Measurements from ENCODE around the gene ENTPD6.

Gene ENTPD6

DNA sequence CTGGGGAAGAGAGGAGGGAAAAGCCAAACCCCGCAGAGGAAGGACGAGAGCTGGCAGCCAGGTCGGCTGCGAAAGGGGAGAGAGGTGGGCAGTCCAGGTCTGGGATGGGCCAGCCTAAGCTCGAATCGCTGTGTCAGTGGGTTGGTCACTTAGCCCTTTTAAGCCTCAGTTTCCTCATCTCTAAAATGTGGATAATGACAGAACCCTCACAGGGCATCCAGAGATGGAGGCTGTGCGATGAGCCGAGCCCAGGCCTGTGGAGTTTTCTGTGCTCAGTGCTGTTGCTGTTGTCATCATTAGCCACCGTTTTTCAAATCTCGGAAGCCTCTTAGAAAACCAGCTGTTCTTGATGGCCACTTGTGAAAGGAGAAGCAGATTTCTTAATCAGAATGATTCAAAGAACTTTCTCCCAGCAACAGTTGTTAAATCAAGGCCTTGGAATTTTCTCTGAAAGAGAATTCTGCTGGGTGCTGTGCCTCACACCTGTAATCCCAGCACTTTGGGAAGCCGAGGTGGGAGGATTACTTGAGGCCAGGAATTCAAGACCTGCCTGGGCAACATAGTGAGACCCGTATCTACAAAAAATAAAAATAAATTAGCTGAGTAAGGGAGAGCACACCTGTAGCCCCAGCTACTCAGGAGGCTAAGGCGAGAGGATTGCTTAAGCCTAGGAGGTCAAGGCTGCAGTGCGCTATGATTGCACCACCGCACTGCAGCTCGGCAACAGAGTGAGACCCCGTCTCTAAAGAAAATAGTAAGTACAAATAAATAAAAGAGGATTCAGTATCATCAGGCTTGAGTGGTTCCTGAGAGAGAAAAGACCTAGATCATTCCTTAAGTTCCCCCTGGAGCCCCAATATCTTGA is 46.3 kb upstream of the ENTPD6 start:
- ATAC-seq: no peak
- TF ChIP-seq, protein P1, sequence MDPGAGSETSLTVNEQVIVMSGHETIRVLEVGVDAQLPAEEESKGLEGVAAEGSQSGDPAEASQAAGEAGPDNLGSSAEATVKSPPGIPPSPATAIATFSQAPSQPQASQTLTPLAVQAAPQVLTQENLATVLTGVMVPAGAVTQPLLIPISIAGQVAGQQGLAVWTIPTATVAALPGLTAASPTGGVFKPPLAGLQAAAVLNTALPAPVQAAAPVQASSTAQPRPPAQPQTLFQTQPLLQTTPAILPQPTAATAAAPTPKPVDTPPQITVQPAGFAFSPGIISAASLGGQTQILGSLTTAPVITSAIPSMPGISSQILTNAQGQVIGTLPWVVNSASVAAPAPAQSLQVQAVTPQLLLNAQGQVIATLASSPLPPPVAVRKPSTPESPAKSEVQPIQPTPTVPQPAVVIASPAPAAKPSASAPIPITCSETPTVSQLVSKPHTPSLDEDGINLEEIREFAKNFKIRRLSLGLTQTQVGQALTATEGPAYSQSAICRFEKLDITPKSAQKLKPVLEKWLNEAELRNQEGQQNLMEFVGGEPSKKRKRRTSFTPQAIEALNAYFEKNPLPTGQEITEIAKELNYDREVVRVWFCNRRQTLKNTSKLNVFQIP (CRISPR knock-in tag; IDR thresholded peaks at IDR 0.05; ENCODE audit: borderline replicate concordance, low read depth): no peak
- no peak for TF ChIP-seq GLIS3 (CRISPR knock-in tag; IDR thresholded peaks at IDR 0.05)
- no peak for TF ChIP-seq ZFP3 (CRISPR knock-in tag; IDR thresholded peaks at IDR 0.05)
- TF ChIP-seq, protein P2, sequence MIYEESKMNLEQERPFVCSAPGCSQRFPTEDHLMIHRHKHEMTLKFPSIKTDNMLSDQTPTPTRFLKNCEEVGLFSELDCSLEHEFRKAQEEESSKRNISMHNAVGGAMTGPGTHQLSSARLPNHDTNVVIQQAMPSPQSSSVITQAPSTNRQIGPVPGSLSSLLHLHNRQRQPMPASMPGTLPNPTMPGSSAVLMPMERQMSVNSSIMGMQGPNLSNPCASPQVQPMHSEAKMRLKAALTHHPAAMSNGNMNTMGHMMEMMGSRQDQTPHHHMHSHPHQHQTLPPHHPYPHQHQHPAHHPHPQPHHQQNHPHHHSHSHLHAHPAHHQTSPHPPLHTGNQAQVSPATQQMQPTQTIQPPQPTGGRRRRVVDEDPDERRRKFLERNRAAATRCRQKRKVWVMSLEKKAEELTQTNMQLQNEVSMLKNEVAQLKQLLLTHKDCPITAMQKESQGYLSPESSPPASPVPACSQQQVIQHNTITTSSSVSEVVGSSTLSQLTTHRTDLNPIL (CRISPR knock-in tag; IDR thresholded peaks at IDR 0.05; ENCODE audit: low read depth): no peak
- TF ChIP-seq, protein P3, sequence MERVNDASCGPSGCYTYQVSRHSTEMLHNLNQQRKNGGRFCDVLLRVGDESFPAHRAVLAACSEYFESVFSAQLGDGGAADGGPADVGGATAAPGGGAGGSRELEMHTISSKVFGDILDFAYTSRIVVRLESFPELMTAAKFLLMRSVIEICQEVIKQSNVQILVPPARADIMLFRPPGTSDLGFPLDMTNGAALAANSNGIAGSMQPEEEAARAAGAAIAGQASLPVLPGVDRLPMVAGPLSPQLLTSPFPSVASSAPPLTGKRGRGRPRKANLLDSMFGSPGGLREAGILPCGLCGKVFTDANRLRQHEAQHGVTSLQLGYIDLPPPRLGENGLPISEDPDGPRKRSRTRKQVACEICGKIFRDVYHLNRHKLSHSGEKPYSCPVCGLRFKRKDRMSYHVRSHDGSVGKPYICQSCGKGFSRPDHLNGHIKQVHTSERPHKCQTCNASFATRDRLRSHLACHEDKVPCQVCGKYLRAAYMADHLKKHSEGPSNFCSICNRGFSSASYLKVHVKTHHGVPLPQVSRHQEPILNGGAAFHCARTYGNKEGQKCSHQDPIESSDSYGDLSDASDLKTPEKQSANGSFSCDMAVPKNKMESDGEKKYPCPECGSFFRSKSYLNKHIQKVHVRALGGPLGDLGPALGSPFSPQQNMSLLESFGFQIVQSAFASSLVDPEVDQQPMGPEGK (CRISPR knock-in tag; IDR thresholded peaks at IDR 0.05; ENCODE audit: borderline replicate concordance): no peak
- TF ChIP-seq, protein P4, sequence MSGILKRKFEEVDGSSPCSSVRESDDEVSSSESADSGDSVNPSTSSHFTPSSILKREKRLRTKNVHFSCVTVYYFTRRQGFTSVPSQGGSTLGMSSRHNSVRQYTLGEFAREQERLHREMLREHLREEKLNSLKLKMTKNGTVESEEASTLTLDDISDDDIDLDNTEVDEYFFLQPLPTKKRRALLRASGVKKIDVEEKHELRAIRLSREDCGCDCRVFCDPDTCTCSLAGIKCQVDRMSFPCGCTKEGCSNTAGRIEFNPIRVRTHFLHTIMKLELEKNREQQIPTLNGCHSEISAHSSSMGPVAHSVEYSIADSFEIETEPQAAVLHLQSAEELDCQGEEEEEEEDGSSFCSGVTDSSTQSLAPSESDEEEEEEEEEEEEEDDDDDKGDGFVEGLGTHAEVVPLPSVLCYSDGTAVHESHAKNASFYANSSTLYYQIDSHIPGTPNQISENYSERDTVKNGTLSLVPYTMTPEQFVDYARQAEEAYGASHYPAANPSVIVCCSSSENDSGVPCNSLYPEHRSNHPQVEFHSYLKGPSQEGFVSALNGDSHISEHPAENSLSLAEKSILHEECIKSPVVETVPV (CRISPR knock-in tag; IDR thresholded peaks at IDR 0.05): no peak

DNA sequence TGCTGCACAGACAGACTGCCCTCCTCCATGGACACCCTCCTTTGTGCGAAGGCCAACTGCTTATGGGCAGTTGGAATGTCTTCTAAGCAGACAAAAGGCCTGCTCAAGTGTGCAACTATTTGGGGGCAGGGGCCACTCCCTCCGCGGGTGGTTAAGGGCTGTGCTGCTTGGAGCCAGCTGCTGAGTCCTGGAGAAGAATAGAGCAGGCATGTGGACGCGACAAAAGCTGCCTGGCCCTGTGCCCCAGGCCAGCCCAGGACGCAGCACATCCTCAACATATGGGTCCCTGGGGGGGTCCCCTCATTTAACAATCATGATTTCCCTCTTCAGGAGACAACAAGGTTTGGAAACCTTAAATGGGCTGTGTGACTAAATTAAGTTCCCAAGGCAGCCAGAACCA is 45.5 kb upstream of the ENTPD6 start:
- no peak for ATAC-seq
- TF ChIP-seq, protein P5, sequence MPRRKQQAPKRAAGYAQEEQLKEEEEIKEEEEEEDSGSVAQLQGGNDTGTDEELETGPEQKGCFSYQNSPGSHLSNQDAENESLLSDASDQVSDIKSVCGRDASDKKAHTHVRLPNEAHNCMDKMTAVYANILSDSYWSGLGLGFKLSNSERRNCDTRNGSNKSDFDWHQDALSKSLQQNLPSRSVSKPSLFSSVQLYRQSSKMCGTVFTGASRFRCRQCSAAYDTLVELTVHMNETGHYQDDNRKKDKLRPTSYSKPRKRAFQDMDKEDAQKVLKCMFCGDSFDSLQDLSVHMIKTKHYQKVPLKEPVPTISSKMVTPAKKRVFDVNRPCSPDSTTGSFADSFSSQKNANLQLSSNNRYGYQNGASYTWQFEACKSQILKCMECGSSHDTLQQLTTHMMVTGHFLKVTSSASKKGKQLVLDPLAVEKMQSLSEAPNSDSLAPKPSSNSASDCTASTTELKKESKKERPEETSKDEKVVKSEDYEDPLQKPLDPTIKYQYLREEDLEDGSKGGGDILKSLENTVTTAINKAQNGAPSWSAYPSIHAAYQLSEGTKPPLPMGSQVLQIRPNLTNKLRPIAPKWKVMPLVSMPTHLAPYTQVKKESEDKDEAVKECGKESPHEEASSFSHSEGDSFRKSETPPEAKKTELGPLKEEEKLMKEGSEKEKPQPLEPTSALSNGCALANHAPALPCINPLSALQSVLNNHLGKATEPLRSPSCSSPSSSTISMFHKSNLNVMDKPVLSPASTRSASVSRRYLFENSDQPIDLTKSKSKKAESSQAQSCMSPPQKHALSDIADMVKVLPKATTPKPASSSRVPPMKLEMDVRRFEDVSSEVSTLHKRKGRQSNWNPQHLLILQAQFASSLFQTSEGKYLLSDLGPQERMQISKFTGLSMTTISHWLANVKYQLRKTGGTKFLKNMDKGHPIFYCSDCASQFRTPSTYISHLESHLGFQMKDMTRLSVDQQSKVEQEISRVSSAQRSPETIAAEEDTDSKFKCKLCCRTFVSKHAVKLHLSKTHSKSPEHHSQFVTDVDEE (CRISPR knock-in tag; IDR thresholded peaks at IDR 0.05): no peak
- TF ChIP-seq, protein P2 (CRISPR knock-in tag; IDR thresholded peaks at IDR 0.05; ENCODE audit: low read depth): no peak
- TF ChIP-seq ZFP30 (CRISPR knock-in tag; IDR thresholded peaks at IDR 0.05) (no peak), GLIS3 (CRISPR knock-in tag; IDR thresholded peaks at IDR 0.05) (no peak), PPARA (CRISPR knock-in tag; IDR thresholded peaks at IDR 0.05; ENCODE audit: borderline replicate concordance) (no peak), RARB (CRISPR knock-in tag; IDR thresholded peaks at IDR 0.05) (no peak), ZC3H10 (CRISPR knock-in tag; IDR thresholded peaks at IDR 0.05) (no peak)

DNA sequence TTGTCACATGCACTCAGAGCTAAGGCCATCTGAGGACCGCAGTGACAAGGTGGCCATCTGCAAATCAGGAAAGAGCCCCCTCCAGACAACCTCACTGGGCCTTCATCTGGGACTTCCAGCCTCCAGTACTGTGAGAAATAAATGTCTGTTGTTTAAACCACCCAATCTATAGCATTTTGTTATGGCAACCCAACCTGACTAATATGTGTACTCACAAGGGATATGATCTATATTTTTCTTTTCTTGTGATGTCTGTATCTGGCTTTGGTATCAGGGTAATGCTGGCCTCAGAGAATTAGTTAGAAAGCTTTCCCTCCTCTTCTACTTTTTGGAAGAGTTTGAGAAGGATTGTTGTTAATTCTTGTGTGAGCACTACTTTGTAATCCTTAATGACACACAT is 37.5 kb upstream of the ENTPD6 start:
- TF ChIP-seq, protein P1 (CRISPR knock-in tag; IDR thresholded peaks at IDR 0.05; ENCODE audit: borderline replicate concordance, low read depth): no peak
- TF ChIP-seq ZNF8 (CRISPR knock-in tag; IDR thresholded peaks at IDR 0.05): no peak
- no peak for TF ChIP-seq TOX (CRISPR knock-in tag; IDR thresholded peaks at IDR 0.05; ENCODE audit: borderline replicate concordance)
- no peak for TF ChIP-seq SNAI2 (CRISPR knock-in tag; IDR thresholded peaks at IDR 0.05)
- TF ChIP-seq GLIS3 (CRISPR knock-in tag; IDR thresholded peaks at IDR 0.05): no peak
- no peak for TF ChIP-seq ZNF565 (CRISPR knock-in tag; conservative IDR thresholded peaks at IDR 0.05; ENCODE audit: low read depth)
- no peak for TF ChIP-seq OSR1 (CRISPR knock-in tag; IDR thresholded peaks at IDR 0.05)
- no peak for TF ChIP-seq ISL1 (CRISPR knock-in tag; IDR thresholded peaks at IDR 0.05)
- no peak for TF ChIP-seq ZNF70 (CRISPR knock-in tag; IDR thresholded peaks at IDR 0.05)
- TF ChIP-seq, protein P2 (CRISPR knock-in tag; IDR thresholded peaks at IDR 0.05; ENCODE audit: low read depth): no peak
- TF ChIP-seq CSDC2 (CRISPR knock-in tag; IDR thresholded peaks at IDR 0.05): no peak
- TF ChIP-seq, protein P3 (CRISPR knock-in tag; IDR thresholded peaks at IDR 0.05; ENCODE audit: borderline replicate concordance): no peak
- TF ChIP-seq RARB (CRISPR knock-in tag; IDR thresholded peaks at IDR 0.05): no peak
- TF ChIP-seq ZFP30 (CRISPR knock-in tag; IDR thresholded peaks at IDR 0.05): no peak
- TF ChIP-seq ZC3H10 (CRISPR knock-in tag; IDR thresholded peaks at IDR 0.05): no peak
- TF ChIP-seq TCF4 (CRISPR knock-in tag; IDR thresholded peaks at IDR 0.05; ENCODE audit: borderline replicate concordance): no peak
- no peak for ATAC-seq
